CD14-positive monocyte (primary cell): ENCODE results near the gene COA3. TPM values are rescaled to one million over a fixed set of nuclear protein-coding genes. Genes with fewer than 3 reads are reported as not detected.
"Not testable (repeated sequence)": the region's sequence is repeated elsewhere in the genome, so short reads cannot be mapped to it uniquely, and the experiment has no call there.

Source experiments
- DNase-seq, 3 donors: peaks; one replicate each; pipeline ENCODE4 v3.0.0-alpha.2; 2011 to 2022
- H2AFZ ChIP-seq: 2 replicates; pipeline ENCODE4 v1.6.0; 2012; ENCODE audit warnings: mild to moderate bottlenecking, low read depth, low read length, inconsistent platforms; ENCODE audit not compliant: insufficient read depth, poor library complexity, severe bottlenecking
- H3K27ac ChIP-seq, 2 donors: 1 replicate in 1 of 2; 2 replicates in 1 of 2; pipeline ENCODE4 v1.5.1; 2012 to 2013; ENCODE audit warnings: low read length in 2 of 2, control low read depth in 1 of 2, inconsistent platforms in 1 of 2, low read depth in 1 of 2, mild to moderate bottlenecking in 1 of 2
- H3K27me3 ChIP-seq, 2 donors: one replicate each; pipeline versions ENCODE4 v1.6.0 to v1.6.1; 2011 to 2013; ENCODE audit warnings: low read length in 2 of 2; ENCODE audit not compliant: control insufficient read depth in 2 of 2, insufficient read depth in 2 of 2
- H3K36me3 ChIP-seq, 2 donors: replicated peaks in 1 of 2; 1 replicate in 1 of 2; 2 replicates in 1 of 2; pipeline versions ENCODE4 v1.5.1 to v1.6.1; 2012 to 2013; ENCODE audit warnings: low read length in 2 of 2, control low read depth in 1 of 2, inconsistent platforms in 1 of 2, mild to moderate bottlenecking in 1 of 2; ENCODE audit not compliant: insufficient read depth in 2 of 2, control insufficient read depth in 1 of 2
- H3K4me1 ChIP-seq, 2 donors: 1 replicate in 1 of 2; 2 replicates in 1 of 2; pipeline versions ENCODE4 v1.5.1 to v1.6.1; 2012 to 2013; ENCODE audit warnings: low read length in 2 of 2, control low read depth in 1 of 2, inconsistent platforms in 1 of 2, mild to moderate bottlenecking in 1 of 2, moderate library complexity in 1 of 2; ENCODE audit not compliant: insufficient read depth in 2 of 2, control insufficient read depth in 1 of 2
- H3K4me2 ChIP-seq: replicated peaks from 2 replicates; pipeline ENCODE3; 2012; ENCODE audit warnings: low read length, moderate library complexity, mild to moderate bottlenecking; ENCODE audit not compliant: poor library complexity, severe bottlenecking; ENCODE audit errors: extremely low read depth
- H3K4me3 ChIP-seq, 3 experiments: fragments of 200-600 bp in 1 of 3; sonication (generic) in 1 of 3; replicated peaks in 1 of 3; 1 replicate in 2 of 3; 2 replicates in 1 of 3; pipeline ENCODE4 v1.5.1; 2011 to 2013; ENCODE audit warnings: low read length in 3 of 3, mild to moderate bottlenecking in 3 of 3, control low read depth in 2 of 3, low read depth in 2 of 3, inconsistent platforms in 1 of 3, moderate library complexity in 1 of 3
- H3K79me2 ChIP-seq: 2 replicates; pipeline ENCODE4 v1.6.0; 2012; ENCODE audit warnings: mild to moderate bottlenecking, control low read depth, inconsistent platforms, low read length, moderate library complexity; ENCODE audit not compliant: insufficient read depth
- H3K9ac ChIP-seq: 2 replicates; pipeline ENCODE4 v1.6.0; 2017; ENCODE audit warnings: low read length, mild to moderate bottlenecking; ENCODE audit not compliant: insufficient read depth, poor library complexity, severe bottlenecking
- H3K9me3 ChIP-seq, 2 donors: replicated peaks in 1 of 2; 1 replicate in 1 of 2; 2 replicates in 1 of 2; pipeline versions ENCODE4 v1.5.1 to v1.6.1; 2012 to 2013; ENCODE audit warnings: low read length in 2 of 2, control low read depth in 1 of 2; ENCODE audit not compliant: control insufficient read depth in 1 of 2, insufficient read depth in 1 of 2
- H4K20me1 ChIP-seq: 2 replicates; pipeline ENCODE4 v1.6.0; 2012; ENCODE audit warnings: mild to moderate bottlenecking, low read length, control low read depth, moderate library complexity; ENCODE audit not compliant: insufficient read depth
- H3K27ac Mint-ChIP-seq, 7 donors: one replicate each; pipeline ENCODE4 v1.8.0; 2020; ENCODE audit warnings: mild to moderate bottlenecking in 7 of 7, mixed read lengths in 7 of 7, moderate library complexity in 6 of 7, inconsistent platforms in 2 of 7
- H3K27me3 Mint-ChIP-seq, 3 donors: one replicate each; pipeline ENCODE4 v1.8.0; 2021 to 2022; ENCODE audit warnings: low read depth in 3 of 3, mild to moderate bottlenecking in 3 of 3, mixed read lengths in 3 of 3, moderate library complexity in 3 of 3, inconsistent platforms in 1 of 3
- H3K36me3 Mint-ChIP-seq, 2 donors: one replicate each; pipeline ENCODE4 v1.8.0; 2020; ENCODE audit warnings: mixed read lengths in 2 of 2, inconsistent platforms in 1 of 2, mild to moderate bottlenecking in 1 of 2
- H3K4me1 Mint-ChIP-seq: one replicate; pipeline ENCODE4 v1.8.0; 2020; ENCODE audit warnings: mild to moderate bottlenecking, mixed read lengths
- H3K4me3 Mint-ChIP-seq, 2 donors: one replicate each; pipeline ENCODE4 v1.8.0; 2020; ENCODE audit warnings: mild to moderate bottlenecking in 2 of 2, mixed read lengths in 2 of 2, moderate library complexity in 1 of 2
- H3K9me3 Mint-ChIP-seq, 7 donors: one replicate each; pipeline ENCODE4 v1.8.0; 2020 to 2022; ENCODE audit warnings: mixed read lengths in 7 of 7, mild to moderate bottlenecking in 6 of 7, moderate library complexity in 6 of 7, inconsistent platforms in 2 of 7
- WGBS: methylation state at CpG from one replicate; pipeline ENCODE4 v1.1.5; 2013; ENCODE audit warnings: missing lambda C conversion rate; ENCODE audit not compliant: insufficient coverage; 5-methylcytosine and 5-hydroxymethylcytosine counted together
- intact Hi-C, 2 donors: fragments of 100-400 bp; cut with micrococcal nuclease; formaldehyde crosslinking; loops; one replicate each; pipeline versions ENCODE4 v1.15.0 to v1.15.1; 2023
- polyA plus RNA-seq, 3 donors: library from polyadenylated mRNA; depleted of rRNA in 1 of 3; unstranded in 2 of 3; stranded (reverse) in 1 of 3; fragments of 300-500 nt in 2 of 3; fragments of >200 nt in 1 of 3; fragmentation: Illumina TruSeq in 2 of 3; gene quantifications; 1 replicate in 2 of 3; 2 replicates in 1 of 3; pipeline ENCODE4 v1.2.3, GENCODE V29; 2012 to 2021
- TF ChIP-seq, protein P1 (sequence below): fragments of 200-600 bp; IDR thresholded peaks from one replicate; pipeline ENCODE4 v1.8.0; 2022; ENCODE audit warnings: antibody characterized with exemption, mild to moderate bottlenecking

COA3 gene
- polyA plus RNA-seq, 3 donors = 21.5 to 171 (median 156) TPM

DNA sequence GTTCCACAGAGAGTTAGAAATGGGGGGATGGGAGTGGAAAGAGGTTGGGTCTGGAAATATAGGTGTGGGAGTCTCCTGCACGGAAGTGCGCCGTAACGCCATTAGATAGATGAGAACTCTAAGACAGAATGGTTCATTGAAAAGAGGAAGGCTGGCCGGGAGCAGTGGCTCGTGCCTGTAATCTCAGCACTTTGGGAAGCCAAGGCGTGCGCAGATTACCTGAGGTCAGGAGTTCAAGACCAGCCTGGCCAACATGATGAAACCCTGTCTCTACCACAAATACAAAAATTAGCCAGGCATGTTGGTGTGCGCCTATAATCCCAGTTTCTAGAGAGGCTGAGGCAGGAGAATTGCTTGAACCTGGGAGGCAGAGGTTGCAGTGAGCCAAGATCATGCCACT lies 30.5 kb downstream of the COA3 start:
- peak overlapping the region in 1 of 2 donors; percentile 21 for H3K4me3 Mint-ChIP-seq
- not testable (repeated sequence) for H2AFZ ChIP-seq

DNA sequence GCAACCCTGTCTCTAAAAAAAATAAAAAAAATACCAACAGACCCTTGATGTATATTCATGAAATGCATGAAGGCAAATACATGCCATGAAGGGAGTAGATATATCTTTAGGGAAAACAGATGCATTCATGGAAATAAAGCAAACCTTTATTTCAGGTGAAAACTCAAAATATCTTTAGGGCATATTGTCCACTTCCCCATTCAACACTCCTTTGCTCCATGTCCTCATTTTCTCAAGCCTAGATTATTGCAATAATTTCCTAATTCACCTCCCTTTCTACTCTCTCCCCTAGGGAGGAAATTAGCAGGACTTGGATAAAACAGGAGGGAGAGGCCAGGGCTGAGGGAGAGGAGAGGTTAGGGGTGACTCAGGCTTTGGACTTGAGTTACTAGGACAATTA lies 31.0 kb downstream of the COA3 start:
- H3K4me1 Mint-ChIP-seq = peaks cover 3% of the 10 kb centered on the region

More for the DNA sequence above, 30.5 kb downstream of the COA3 start:
- H3K36me3 Mint-ChIP-seq, DNase-seq, H3K27ac Mint-ChIP-seq, H3K4me3 ChIP-seq, H3K79me2 ChIP-seq, H3K9ac ChIP-seq, intact Hi-C loops, H4K20me1 ChIP-seq, H3K4me1 ChIP-seq, H3K4me2 ChIP-seq, H3K36me3 ChIP-seq, H3K9me3 ChIP-seq, H3K9me3 Mint-ChIP-seq, H3K27ac ChIP-seq, H3K27me3 ChIP-seq, H3K4me1 Mint-ChIP-seq: not testable (repeated sequence)
- H3K27me3 Mint-ChIP-seq = peaks cover 19 to 30% (median 20%) of the 10 kb centered on the region in 3 donors
- WGBS = 77% methylated on average over 8 of the region's 9 CpGs

More for the DNA sequence above, 31.0 kb downstream of the COA3 start:
- H3K36me3 ChIP-seq = no peaks in the 10 kb centered on the region
- no peaks in the 10 kb centered on the region for H3K4me1 ChIP-seq
- Mint-ChIP-seq H3K27me3 (peaks cover 22 to 35% (median 25%) of the 10 kb centered on the region in 3 donors), H3K36me3 (peaks cover 0 to under 1% of the 10 kb centered on the region in 2 donors), H3K27ac (no peak overlapping the region), H3K4me3 (no peak overlapping the region), H3K9me3 (peaks cover 0 to 3% (median 0%) of the 10 kb centered on the region in 7 donors)
- H4K20me1 ChIP-seq = no peaks in the 10 kb centered on the region
- no peaks in the 10 kb centered on the region for H3K79me2 ChIP-seq
- intact Hi-C loops = no loop called here
- TF ChIP-seq, protein P1, sequence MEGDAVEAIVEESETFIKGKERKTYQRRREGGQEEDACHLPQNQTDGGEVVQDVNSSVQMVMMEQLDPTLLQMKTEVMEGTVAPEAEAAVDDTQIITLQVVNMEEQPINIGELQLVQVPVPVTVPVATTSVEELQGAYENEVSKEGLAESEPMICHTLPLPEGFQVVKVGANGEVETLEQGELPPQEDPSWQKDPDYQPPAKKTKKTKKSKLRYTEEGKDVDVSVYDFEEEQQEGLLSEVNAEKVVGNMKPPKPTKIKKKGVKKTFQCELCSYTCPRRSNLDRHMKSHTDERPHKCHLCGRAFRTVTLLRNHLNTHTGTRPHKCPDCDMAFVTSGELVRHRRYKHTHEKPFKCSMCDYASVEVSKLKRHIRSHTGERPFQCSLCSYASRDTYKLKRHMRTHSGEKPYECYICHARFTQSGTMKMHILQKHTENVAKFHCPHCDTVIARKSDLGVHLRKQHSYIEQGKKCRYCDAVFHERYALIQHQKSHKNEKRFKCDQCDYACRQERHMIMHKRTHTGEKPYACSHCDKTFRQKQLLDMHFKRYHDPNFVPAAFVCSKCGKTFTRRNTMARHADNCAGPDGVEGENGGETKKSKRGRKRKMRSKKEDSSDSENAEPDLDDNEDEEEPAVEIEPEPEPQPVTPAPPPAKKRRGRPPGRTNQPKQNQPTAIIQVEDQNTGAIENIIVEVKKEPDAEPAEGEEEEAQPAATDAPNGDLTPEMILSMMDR = no peak
- peaks cover 2 to 5% of the 10 kb centered on the region in 2 donors for H3K27me3 ChIP-seq
- no peaks in the 10 kb centered on the region for H3K9me3 ChIP-seq
- H2AFZ ChIP-seq = no peak overlapping the region
- H3K4me2 ChIP-seq = no peak overlapping the region
- no peak overlapping the region for H3K9ac ChIP-seq
- no peak overlapping the region for H3K27ac ChIP-seq
- H3K4me3 ChIP-seq = no peak overlapping the region
- no peak for DNase-seq
